Measurements from ENCODE around the gene FKBP14.

The FKBP14 gene

GRCh38 chr7:30032310-30033125 is 6.0 kb upstream of the FKBP14 start:
- no peak for DNase-seq

- no peak for DNase-seq
Measured at GRCh38 chr7:30029696-30030095, 3.2 kb upstream of the FKBP14 start.

GRCh38 chr7:30028749-30029635 is 2.5 kb upstream of the FKBP14 start:
- no peak for DNase-seq

- peak; percentile 97 for DNase-seq
Measured at GRCh38 chr7:30028216-30028748, 1.8 kb upstream of the FKBP14 start, which contains the start of gene PLEKHA8. Gene PLEKHA8, plus strand, starts transcription at chr7:30028412. Its CDS starts 351 bp downstream, at chr7:30028763.

- no peak for DNase-seq
Measured at GRCh38 chr7:30027740-30028215, 1.3 kb upstream of the FKBP14 start.

- no peak for DNase-seq
Measured at GRCh38 chr7:30027065-30027456, 559 bp upstream of the FKBP14 start.

GRCh38 chr7:30023524-30023923 is 3.0 kb downstream of the FKBP14 start:
- DNase-seq: no peak

- no peak for DNase-seq
Measured at GRCh38 chr7:30022991-30023390, 3.5 kb downstream of the FKBP14 start.

- DNase-seq: no peak
Measured at GRCh38 chr7:30020535-30020934, 6.0 kb downstream of the FKBP14 start.

GRCh38 chr7:30019960-30020359 is 6.5 kb downstream of the FKBP14 start:
- DNase-seq: no peak

GRCh38 chr7:30019387-30019786 is 7.1 kb downstream of the FKBP14 start:
- no peak for DNase-seq

- DNase-seq: no peak
Measured at GRCh38 chr7:30018451-30018850, 8.1 kb downstream of the FKBP14 start.

- DNase-seq: no peak
Measured at GRCh38 chr7:30012757-30013156, 13.7 kb downstream of the FKBP14 start.

- no peak for DNase-seq
Measured at GRCh38 chr7:30010021-30010420, 16.5 kb downstream of the FKBP14 start.

- DNase-seq: no peak
Measured at GRCh38 chr7:30005464-30005863, 21.0 kb downstream of the FKBP14 start.

- no peak for DNase-seq
Measured at GRCh38 chr7:30003098-30003497, 23.4 kb downstream of the FKBP14 start.

GRCh38 chr7:30001998-30002397 is 24.5 kb downstream of the FKBP14 start:
- no peak for DNase-seq

GRCh38 chr7:29998489-29998888 is 28.0 kb downstream of the FKBP14 start:
- DNase-seq: no peak

GRCh38 chr7:29996321-29996720 is 30.2 kb downstream of the FKBP14 start:
- DNase-seq: no peak

GRCh38 chr7:29995652-29996051 is 30.9 kb downstream of the FKBP14 start:
- DNase-seq: no peak

GRCh38 chr7:29993140-29993539 is 33.4 kb downstream of the FKBP14 start:
- DNase-seq: no peak

GRCh38 chr7:29991937-29992336 is 34.6 kb downstream of the FKBP14 start:
- DNase-seq: no peak

GRCh38 chr7:29990931-29991330 is 35.6 kb downstream of the FKBP14 start:
- no peak for DNase-seq

Measured in activated T-cell treated with anti-CD3 and anti-CD28 coated beads, Interleukin-2, amount 50 U/mL, for 1 hour (primary cell).